ENCODE data around the gene OPCML. TPM values are rescaled to one million over a fixed set of nuclear protein-coding genes. Genes with fewer than 3 reads are reported as not detected.

Gene OPCML
- total and polyA plus RNA-seq, 2 donors (not counting 1 experiment from before 2014, with no cell fraction given) = not detected

DNA sequence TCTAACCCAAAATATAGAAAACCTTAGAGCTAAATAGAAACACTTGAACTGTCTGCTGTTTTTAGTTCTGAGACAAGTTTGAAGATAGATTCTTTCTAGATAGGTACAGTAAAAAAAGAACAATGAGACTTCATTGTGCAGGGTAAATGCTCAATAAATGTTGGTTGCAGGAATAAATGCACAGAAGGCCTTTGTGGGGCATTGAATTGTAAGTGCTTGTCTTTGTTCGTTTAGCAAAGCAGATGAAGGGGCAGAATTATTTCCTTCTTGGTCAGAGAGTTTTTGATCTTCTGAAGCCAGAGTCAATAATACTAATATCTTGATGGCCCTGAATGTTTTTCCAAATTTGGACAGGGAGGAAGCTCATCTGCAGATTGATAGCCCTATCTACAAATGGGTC is 340.4 kb downstream of the OPCML start:
- Histone ChIP-seq H3K27ac (ENCODE audit: low read length in 2 of 2) (no peak overlapping the region), H3K9ac (ENCODE audit: low read length) (no peak overlapping the region), H3K36me3 (replicated peaks in 1 of 2; ENCODE audit: control extremely low read depth in 1 of 2, control insufficient read depth in 1 of 2, extremely low read depth in 1 of 2, insufficient read depth in 2 of 2, low read length in 1 of 2) (no peaks in the 10 kb centered on the region), H4K20me1 (ENCODE audit: control insufficient read depth, insufficient read depth, low read length, poor library complexity, severe bottlenecking) (no peaks in the 10 kb centered on the region), H3K4me1 (ENCODE audit: control insufficient read depth in 2 of 2, insufficient read depth in 2 of 2, low read length in 2 of 2) (peaks cover 0 to 7% of the 10 kb centered on the region in 2 donors), H2AFZ (ENCODE audit: insufficient read depth, low read depth, low read length, poor library complexity, severe bottlenecking) (no peak overlapping the region), H3K27me3 (replicated peaks in 1 of 4; ENCODE audit: control extremely low read depth in 1 of 4, control insufficient read depth in 3 of 4, insufficient read depth in 4 of 4, low read length in 3 of 4) (no peaks in the 10 kb centered on the region), H3K79me2 (ENCODE audit: control insufficient read depth, insufficient read depth, low read length) (no peaks in the 10 kb centered on the region), H3K4me2 (replicated peaks; ENCODE audit: low read depth, low read length, poor library complexity, severe bottlenecking) (no peak overlapping the region), H3K4me3 (ENCODE audit: control extremely low read depth in 1 of 5, extremely low read depth in 1 of 5, insufficient read depth in 1 of 5, low read depth in 2 of 5, low read length in 4 of 5) (no peak overlapping the region), H3K9me3 (ENCODE audit: control extremely low read depth in 1 of 3, control insufficient read depth in 2 of 3, insufficient read depth in 1 of 3, low read length in 2 of 3) (no peaks in the 10 kb centered on the region)
- H3K27me3 Mint-ChIP-seq = peaks cover under 1% of the 10 kb centered on the region
- H3K9me3 Mint-ChIP-seq (ENCODE audit: insufficient read depth) = no peaks in the 10 kb centered on the region
- no peak for ATAC-seq (ENCODE audit: low read depth)
- H3K27ac Mint-ChIP-seq = no peak overlapping the region
- WGBS (ENCODE audit: insufficient coverage) = no CpG with 5 or more reads among the region's 1 CpG
- no peak overlapping the region for H3K4me3 Mint-ChIP-seq
- TF ChIP-seq CTCF (IDR thresholded peaks at IDR 0.05) = no peak
- TF ChIP-seq EZH2 (IDR thresholded peaks at IDR 0.05; ENCODE audit: borderline replicate concordance, insufficient read depth, low read depth, low read length, poor library complexity, severe bottlenecking) = no peak
- ChIA-PET CTCF (no interaction called here), POLR2A (no interaction called here)
- no peak for DNase-seq
- H3K4me1 Mint-ChIP-seq = peaks cover 6% of the 10 kb centered on the region
- intact Hi-C loops (cut with micrococcal nuclease) = no loop called here

GRCh38 chr11:133181667-133182066 is 350.6 kb downstream of the OPCML start:
- WGBS (ENCODE audit: insufficient coverage) = 100% methylated on average over 1 of the region's 2 CpGs
- H3K9me3 Mint-ChIP-seq (ENCODE audit: insufficient read depth) = no peaks in the 10 kb centered on the region
- intact Hi-C loops (cut with micrococcal nuclease) = no loop called here
- TF ChIP-seq CTCF (IDR thresholded peaks at IDR 0.05) (no peak), EZH2 (IDR thresholded peaks at IDR 0.05; ENCODE audit: borderline replicate concordance, insufficient read depth, low read depth, low read length, poor library complexity, severe bottlenecking) (no peak)
- H3K27me3 Mint-ChIP-seq = no peaks in the 10 kb centered on the region
- no peak overlapping the region for H2AFZ ChIP-seq (ENCODE audit: insufficient read depth, low read depth, low read length, poor library complexity, severe bottlenecking)
- no peak overlapping the region for H3K4me2 ChIP-seq (replicated peaks; ENCODE audit: low read depth, low read length, poor library complexity, severe bottlenecking)
- DNase-seq (no peak), ATAC-seq (ENCODE audit: low read depth) (no peak)
- H4K20me1 ChIP-seq (ENCODE audit: control insufficient read depth, insufficient read depth, low read length, poor library complexity, severe bottlenecking) = no peaks in the 10 kb centered on the region
- no peak overlapping the region for H3K9ac ChIP-seq (ENCODE audit: low read length)
- ChIA-PET CTCF (no interaction called here), POLR2A (no interaction called here)
- H3K27ac ChIP-seq (ENCODE audit: low read length in 2 of 2) = no peak overlapping the region
- H3K79me2 ChIP-seq (ENCODE audit: control insufficient read depth, insufficient read depth, low read length) = no peaks in the 10 kb centered on the region
- H3K4me1 ChIP-seq (ENCODE audit: control insufficient read depth in 2 of 2, insufficient read depth in 2 of 2, low read length in 2 of 2) = no peaks in the 10 kb centered on the region
- no peaks in the 10 kb centered on the region for H3K36me3 ChIP-seq (replicated peaks in 1 of 2; ENCODE audit: control extremely low read depth in 1 of 2, control insufficient read depth in 1 of 2, extremely low read depth in 1 of 2, insufficient read depth in 2 of 2, low read length in 1 of 2)
- no peak overlapping the region for H3K4me3 ChIP-seq (ENCODE audit: control extremely low read depth in 1 of 5, extremely low read depth in 1 of 5, insufficient read depth in 1 of 5, low read depth in 2 of 5, low read length in 4 of 5)
- no peak overlapping the region for H3K4me3 Mint-ChIP-seq
- H3K9me3 ChIP-seq (ENCODE audit: control extremely low read depth in 1 of 3, control insufficient read depth in 2 of 3, insufficient read depth in 1 of 3, low read length in 2 of 3) = no peaks in the 10 kb centered on the region
- no peaks in the 10 kb centered on the region for H3K27me3 ChIP-seq (replicated peaks in 1 of 4; ENCODE audit: control extremely low read depth in 1 of 4, control insufficient read depth in 3 of 4, insufficient read depth in 4 of 4, low read length in 3 of 4)
- no peak overlapping the region for H3K27ac Mint-ChIP-seq
- H3K4me1 Mint-ChIP-seq = peaks cover 2% of the 10 kb centered on the region
